ENCODE data around the gene SLC30A2.

DNA sequence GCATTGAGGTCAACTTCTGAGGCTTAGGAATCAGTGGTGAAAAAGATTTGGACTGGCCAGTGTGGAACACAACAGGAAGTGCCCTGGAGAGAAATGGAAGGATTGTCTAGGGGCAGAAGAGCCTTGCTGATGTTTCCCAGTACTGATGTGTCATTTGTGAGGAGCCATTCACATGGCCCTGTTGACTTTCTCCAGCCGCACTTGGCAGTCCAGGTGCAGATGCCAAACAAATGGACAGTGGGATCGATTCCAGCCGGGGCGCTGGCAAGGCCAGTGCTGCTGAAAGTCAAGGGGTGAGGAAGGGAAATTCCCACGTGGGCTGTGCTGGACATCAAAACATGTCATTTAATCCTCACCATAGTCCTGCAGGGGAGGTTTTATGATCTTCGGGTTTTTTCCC lies 26.4 kb upstream of the SLC30A2 start:
- TF ChIP-seq, protein P1, sequence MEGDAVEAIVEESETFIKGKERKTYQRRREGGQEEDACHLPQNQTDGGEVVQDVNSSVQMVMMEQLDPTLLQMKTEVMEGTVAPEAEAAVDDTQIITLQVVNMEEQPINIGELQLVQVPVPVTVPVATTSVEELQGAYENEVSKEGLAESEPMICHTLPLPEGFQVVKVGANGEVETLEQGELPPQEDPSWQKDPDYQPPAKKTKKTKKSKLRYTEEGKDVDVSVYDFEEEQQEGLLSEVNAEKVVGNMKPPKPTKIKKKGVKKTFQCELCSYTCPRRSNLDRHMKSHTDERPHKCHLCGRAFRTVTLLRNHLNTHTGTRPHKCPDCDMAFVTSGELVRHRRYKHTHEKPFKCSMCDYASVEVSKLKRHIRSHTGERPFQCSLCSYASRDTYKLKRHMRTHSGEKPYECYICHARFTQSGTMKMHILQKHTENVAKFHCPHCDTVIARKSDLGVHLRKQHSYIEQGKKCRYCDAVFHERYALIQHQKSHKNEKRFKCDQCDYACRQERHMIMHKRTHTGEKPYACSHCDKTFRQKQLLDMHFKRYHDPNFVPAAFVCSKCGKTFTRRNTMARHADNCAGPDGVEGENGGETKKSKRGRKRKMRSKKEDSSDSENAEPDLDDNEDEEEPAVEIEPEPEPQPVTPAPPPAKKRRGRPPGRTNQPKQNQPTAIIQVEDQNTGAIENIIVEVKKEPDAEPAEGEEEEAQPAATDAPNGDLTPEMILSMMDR (conservative IDR thresholded peaks at IDR 0.05; ENCODE audit: low read depth in 2 of 2), result no peak
- TF ChIP-seq EZH2 (IDR thresholded peaks at IDR 0.05; ENCODE audit: low read depth, unreplicated experiment) (no peak), NANOG (IDR thresholded peaks at IDR 0.05; ENCODE audit: borderline replicate concordance) (no peak), CREB1 (CRISPR knock-in tag; IDR thresholded peaks at IDR 0.05; ENCODE audit: low read depth) (no peak), POLR2AphosphoS5 (IDR thresholded peaks at IDR 0.05; ENCODE audit: low read depth) (no peak), EZH2phosphoT487 (IDR thresholded peaks at IDR 0.05; ENCODE audit: unreplicated experiment) (no peak)
- TF ChIP-seq, protein P2, sequence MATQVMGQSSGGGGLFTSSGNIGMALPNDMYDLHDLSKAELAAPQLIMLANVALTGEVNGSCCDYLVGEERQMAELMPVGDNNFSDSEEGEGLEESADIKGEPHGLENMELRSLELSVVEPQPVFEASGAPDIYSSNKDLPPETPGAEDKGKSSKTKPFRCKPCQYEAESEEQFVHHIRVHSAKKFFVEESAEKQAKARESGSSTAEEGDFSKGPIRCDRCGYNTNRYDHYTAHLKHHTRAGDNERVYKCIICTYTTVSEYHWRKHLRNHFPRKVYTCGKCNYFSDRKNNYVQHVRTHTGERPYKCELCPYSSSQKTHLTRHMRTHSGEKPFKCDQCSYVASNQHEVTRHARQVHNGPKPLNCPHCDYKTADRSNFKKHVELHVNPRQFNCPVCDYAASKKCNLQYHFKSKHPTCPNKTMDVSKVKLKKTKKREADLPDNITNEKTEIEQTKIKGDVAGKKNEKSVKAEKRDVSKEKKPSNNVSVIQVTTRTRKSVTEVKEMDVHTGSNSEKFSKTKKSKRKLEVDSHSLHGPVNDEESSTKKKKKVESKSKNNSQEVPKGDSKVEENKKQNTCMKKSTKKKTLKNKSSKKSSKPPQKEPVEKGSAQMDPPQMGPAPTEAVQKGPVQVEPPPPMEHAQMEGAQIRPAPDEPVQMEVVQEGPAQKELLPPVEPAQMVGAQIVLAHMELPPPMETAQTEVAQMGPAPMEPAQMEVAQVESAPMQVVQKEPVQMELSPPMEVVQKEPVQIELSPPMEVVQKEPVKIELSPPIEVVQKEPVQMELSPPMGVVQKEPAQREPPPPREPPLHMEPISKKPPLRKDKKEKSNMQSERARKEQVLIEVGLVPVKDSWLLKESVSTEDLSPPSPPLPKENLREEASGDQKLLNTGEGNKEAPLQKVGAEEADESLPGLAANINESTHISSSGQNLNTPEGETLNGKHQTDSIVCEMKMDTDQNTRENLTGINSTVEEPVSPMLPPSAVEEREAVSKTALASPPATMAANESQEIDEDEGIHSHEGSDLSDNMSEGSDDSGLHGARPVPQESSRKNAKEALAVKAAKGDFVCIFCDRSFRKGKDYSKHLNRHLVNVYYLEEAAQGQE (IDR thresholded peaks at IDR 0.05; ENCODE audit: unreplicated experiment), result no peak
- TF ChIP-seq, protein P3, sequence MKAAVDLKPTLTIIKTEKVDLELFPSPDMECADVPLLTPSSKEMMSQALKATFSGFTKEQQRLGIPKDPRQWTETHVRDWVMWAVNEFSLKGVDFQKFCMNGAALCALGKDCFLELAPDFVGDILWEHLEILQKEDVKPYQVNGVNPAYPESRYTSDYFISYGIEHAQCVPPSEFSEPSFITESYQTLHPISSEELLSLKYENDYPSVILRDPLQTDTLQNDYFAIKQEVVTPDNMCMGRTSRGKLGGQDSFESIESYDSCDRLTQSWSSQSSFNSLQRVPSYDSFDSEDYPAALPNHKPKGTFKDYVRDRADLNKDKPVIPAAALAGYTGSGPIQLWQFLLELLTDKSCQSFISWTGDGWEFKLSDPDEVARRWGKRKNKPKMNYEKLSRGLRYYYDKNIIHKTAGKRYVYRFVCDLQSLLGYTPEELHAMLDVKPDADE (IDR thresholded peaks at IDR 0.05), result no peak
